HFFc6 (cell line): ENCODE results near the gene KLRD1. TPM values are rescaled to one million over a fixed set of nuclear protein-coding genes. Genes with fewer than 3 reads are reported as not detected.

ENCODE experiments used
- DNase-seq: peaks from one replicate; pipeline ENCODE4 v3.0.0-alpha.2; 2018
- H3K27ac Mint-ChIP-seq: 2 replicates; pipeline ENCODE4 v1.8.0; 2020; ENCODE audit warnings: mild to moderate bottlenecking, mixed read lengths
- H3K27me3 Mint-ChIP-seq: 2 replicates; pipeline ENCODE4 v1.8.0; 2021; ENCODE audit warnings: mild to moderate bottlenecking, moderate library complexity, mixed read lengths; ENCODE audit not compliant: insufficient read depth
- H3K36me3 Mint-ChIP-seq: 2 replicates; pipeline ENCODE4 v1.8.0; 2021; ENCODE audit warnings: low read depth, mixed read lengths
- H3K4me1 Mint-ChIP-seq: 2 replicates; pipeline ENCODE4 v1.8.0; 2020; ENCODE audit warnings: low read depth, mixed read lengths
- H3K4me3 Mint-ChIP-seq: 2 replicates; pipeline ENCODE4 v1.8.0; 2020; ENCODE audit warnings: mild to moderate bottlenecking, moderate library complexity, mixed read lengths
- H3K9me3 Mint-ChIP-seq: 2 replicates; pipeline ENCODE4 v1.8.0; 2020; ENCODE audit warnings: mild to moderate bottlenecking, mixed read lengths
- CTCF ChIP-seq: fragments of 200-600 bp; sonication (generic); IDR thresholded peaks from 2 replicates; pipeline ENCODE4 v1.5.0; 2021; ENCODE audit warnings: antibody characterized with exemption, mild to moderate bottlenecking
- total RNA-seq, 6 experiments: library from RNA; stranded (reverse); fragmentation: NEBNext Ultra II Directional; extraction: Animal tissue kit (Norgen Biotek cat#: 25700); gene quantifications; 2 replicates in 1 of 6; 3 replicates in 5 of 6; pipeline ENCODE4 v1.2.3, GENCODE V29; 2021

The KLRD1 gene
- total RNA-seq, 6 experiments from 2014 or later, result 0.14 to 0.78 (median 0.28) TPM

- no peak for TF ChIP-seq CTCF
- no peak overlapping the region for H3K27ac Mint-ChIP-seq
- no peak for DNase-seq
- no peak overlapping the region for H3K4me3 Mint-ChIP-seq
- no peaks in the 10 kb centered on the region; the same call in 1 of the 2 replicates for H3K9me3 Mint-ChIP-seq
- H3K27me3 Mint-ChIP-seq, result peaks cover 8% of the 10 kb centered on the region; the same call in 1 of the 2 replicates
- H3K36me3 Mint-ChIP-seq, result no peaks in the 10 kb centered on the region
- no peaks in the 10 kb centered on the region for H3K4me1 Mint-ChIP-seq
Observed at GRCh38 chr12:10278104-10278503, 29.6 kb upstream of the KLRD1 start.

- TF ChIP-seq CTCF, result no peak
- no peaks in the 10 kb centered on the region for H3K36me3 Mint-ChIP-seq
- no peak for DNase-seq
Observed at GRCh38 chr12:10279937-10280336, 27.7 kb upstream of the KLRD1 start.

GRCh38 chr12:10283027-10283426, 24.6 kb upstream of the KLRD1 start:
- H3K27me3 Mint-ChIP-seq, result peaks cover 4% of the 10 kb centered on the region
- no peak overlapping the region for H3K4me3 Mint-ChIP-seq
- no peak overlapping the region for H3K27ac Mint-ChIP-seq
- no peaks in the 10 kb centered on the region for H3K4me1 Mint-ChIP-seq
- H3K9me3 Mint-ChIP-seq, result no peaks in the 10 kb centered on the region
- DNase-seq, result no peak
- TF ChIP-seq CTCF, result no peak
- no peaks in the 10 kb centered on the region for H3K36me3 Mint-ChIP-seq

More at GRCh38 chr12:10279937-10280336, 27.7 kb upstream of the KLRD1 start:
- H3K9me3 Mint-ChIP-seq, result no peaks in the 10 kb centered on the region
- peaks cover 9% of the 10 kb centered on the region; the same call in 1 of the 2 replicates for H3K27me3 Mint-ChIP-seq
- H3K4me3 Mint-ChIP-seq, result no peak overlapping the region
- no peak overlapping the region for H3K27ac Mint-ChIP-seq
- H3K4me1 Mint-ChIP-seq, result no peaks in the 10 kb centered on the region

- Mint-ChIP-seq H3K4me1 (no peaks in the 10 kb centered on the region), H3K9me3 (no peaks in the 10 kb centered on the region), H3K27me3 (peaks cover 2% of the 10 kb centered on the region), H3K27ac (no peak overlapping the region), H3K4me3 (no peak overlapping the region), H3K36me3 (no peaks in the 10 kb centered on the region)
- DNase-seq, result no peak
- no peak for TF ChIP-seq CTCF
Observed at GRCh38 chr12:10285919-10286318, 21.8 kb upstream of the KLRD1 start.

GRCh38 chr12:10289005-10289754, 18.5 kb upstream of the KLRD1 start:
- Mint-ChIP-seq H3K4me3 (no peak overlapping the region), H3K27me3 (peaks cover 5% of the 10 kb centered on the region), H3K4me1 (no peaks in the 10 kb centered on the region), H3K36me3 (no peaks in the 10 kb centered on the region), H3K9me3 (no peaks in the 10 kb centered on the region), H3K27ac (no peak overlapping the region)
- TF ChIP-seq CTCF, result no peak
- no peak for DNase-seq
